HUES6 (cell line): ENCODE data around the gene CFAP92.
"Not testable (repeated sequence)": the region's sequence is repeated elsewhere in the genome, so short reads cannot be mapped to it uniquely, and the experiment has no call there.

Experiments
- H3K27ac ChIP-seq: 2 replicates; pipeline ENCODE4 v1.7.0; 2013; ENCODE audit warnings: low read depth, mild to moderate bottlenecking, low read length, inconsistent platforms
- H3K27me3 ChIP-seq: 2 replicates; pipeline ENCODE4 v1.6.1; 2013; ENCODE audit warnings: low read length; ENCODE audit not compliant: control insufficient read depth, insufficient read depth
- H3K36me3 ChIP-seq: 2 replicates; pipeline ENCODE4 v1.6.1; 2013; ENCODE audit warnings: low read length; ENCODE audit not compliant: control insufficient read depth, insufficient read depth
- H3K4me1 ChIP-seq: 2 replicates; pipeline ENCODE4 v1.6.1; 2013; ENCODE audit warnings: low read length; ENCODE audit not compliant: control insufficient read depth, insufficient read depth
- H3K4me3 ChIP-seq: 2 replicates; pipeline ENCODE4 v1.5.1; 2013; ENCODE audit warnings: low read depth, low read length
- H3K9ac ChIP-seq: one replicate; pipeline ENCODE4 v1.6.1; 2013; ENCODE audit warnings: mild to moderate bottlenecking, low read length
- H3K9me3 ChIP-seq: 2 replicates; pipeline ENCODE4 v1.6.1; 2013; ENCODE audit warnings: low read depth, low read length; ENCODE audit not compliant: control insufficient read depth, insufficient read depth

Gene CFAP92

GRCh38 chr3:128872282-128872681 is 121.6 kb downstream of the CFAP92 start:
- H3K4me3 ChIP-seq = no peak overlapping the region
- H3K9me3 ChIP-seq = no peaks in the 10 kb centered on the region
- no peak overlapping the region for H3K27ac ChIP-seq
- H3K36me3 ChIP-seq = no peaks in the 10 kb centered on the region
- H3K27me3 ChIP-seq = 0 out of 2 replicates have a peak, but pooled peaks cover 5% of the 10 kb centered on the region
- H3K9ac ChIP-seq = no peak overlapping the region
- H3K4me1 ChIP-seq = no peaks in the 10 kb centered on the region

DNA sequence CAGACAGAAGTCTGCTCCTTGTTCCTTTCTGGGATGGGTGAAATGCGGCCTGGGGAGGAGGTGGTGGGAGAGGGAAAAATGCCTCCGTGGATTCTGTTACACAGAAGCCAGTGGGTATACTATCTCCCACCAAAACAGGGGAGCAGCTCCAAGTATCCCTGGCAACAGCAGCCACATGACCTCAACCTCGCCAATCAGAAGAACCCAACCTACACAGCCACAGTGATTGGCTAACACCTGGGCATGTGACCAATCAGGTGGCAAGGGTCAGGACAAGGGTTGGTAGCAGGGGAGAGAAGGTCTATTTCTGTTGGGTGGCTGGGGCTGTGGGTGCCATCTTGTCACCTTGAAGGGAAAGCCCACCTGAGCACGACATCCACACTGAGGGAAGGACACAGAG is 123.5 kb downstream of the CFAP92 start:
- Histone ChIP-seq H3K36me3 (no peaks in the 10 kb centered on the region), H3K4me1 (no peaks in the 10 kb centered on the region), H3K9me3 (no peaks in the 10 kb centered on the region), H3K9ac (no peak overlapping the region), H3K4me3 (no peak overlapping the region), H3K27me3 (0 out of 2 replicates have a peak, but pooled peaks cover 5% of the 10 kb centered on the region), H3K27ac (no peak overlapping the region)

- H3K36me3 ChIP-seq = no peaks in the 10 kb centered on the region
- H3K27me3 ChIP-seq = no peaks in the 10 kb centered on the region
- no peak overlapping the region for H3K27ac ChIP-seq
- peaks cover 10% of the 10 kb centered on the region; the same call in 1 of the 2 replicates for H3K4me1 ChIP-seq
- H3K9me3 ChIP-seq = no peaks in the 10 kb centered on the region
- no peak overlapping the region for H3K9ac ChIP-seq
- no peak overlapping the region for H3K4me3 ChIP-seq
Measured at GRCh38 chr3:128867200-128868125, 126.4 kb downstream of the CFAP92 start.

DNA sequence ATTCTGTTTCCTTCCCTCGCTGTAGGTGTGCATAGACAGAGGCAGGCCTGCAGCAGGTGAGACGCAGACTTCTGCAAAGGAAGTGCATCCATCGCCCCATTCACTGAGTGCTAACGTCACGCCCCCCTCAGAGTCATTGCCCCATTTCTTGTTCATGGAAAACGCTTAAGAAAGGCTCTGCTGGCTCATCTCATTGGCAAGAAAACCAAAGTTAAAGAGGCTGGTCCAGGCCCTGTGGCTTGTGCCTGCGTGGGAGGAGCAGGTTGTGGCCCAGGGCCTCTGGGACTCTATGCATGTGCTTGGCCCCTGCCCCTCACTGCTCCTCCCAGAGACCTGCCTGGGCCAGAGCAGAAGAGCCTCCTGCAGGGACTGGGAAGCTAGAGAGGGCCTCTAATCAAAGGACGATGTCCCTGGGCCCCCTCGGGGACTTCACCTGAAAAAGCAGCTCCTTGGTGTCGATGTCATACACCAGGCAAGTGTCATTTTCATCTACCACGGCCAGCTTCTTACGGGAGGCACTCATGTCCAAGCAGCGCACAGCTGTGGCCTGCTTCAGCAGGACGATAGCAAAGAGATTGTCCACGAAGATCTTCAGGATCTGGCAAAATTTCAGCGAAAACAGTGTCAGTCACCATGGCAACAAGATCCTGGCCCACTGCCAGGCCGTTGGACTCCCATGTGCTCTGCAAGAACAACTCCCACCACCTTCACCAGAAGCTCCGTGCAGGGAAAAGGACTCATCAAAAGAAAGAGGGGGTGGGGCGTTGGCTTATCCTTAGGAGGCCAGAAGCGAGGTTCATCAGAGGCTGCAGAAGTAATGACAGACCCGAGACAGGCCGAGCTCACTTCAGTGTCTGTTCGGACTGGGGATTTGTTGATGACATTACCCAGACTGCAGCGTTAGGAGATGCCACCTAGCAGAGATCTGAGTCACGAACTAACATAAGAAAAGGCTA is 128.7 kb downstream of the CFAP92 start:
- not testable (repeated sequence) for H3K4me1 ChIP-seq, H3K27ac ChIP-seq, H3K36me3 ChIP-seq, H3K27me3 ChIP-seq, H3K4me3 ChIP-seq
- Histone ChIP-seq H3K9ac (peak overlapping the region; percentile 8), H3K9me3 (peaks cover 17% of the 10 kb centered on the region)

GRCh38 chr3:128864351-128864811 is 129.5 kb downstream of the CFAP92 start:
- Histone ChIP-seq H3K9ac (no peak overlapping the region), H3K36me3 (peaks cover 7% of the 10 kb centered on the region; the same call in 1 of the 2 replicates), H3K27me3 (no peaks in the 10 kb centered on the region), H3K4me3 (no peak overlapping the region), H3K27ac (no peak overlapping the region), H3K9me3 (peaks cover 25% of the 10 kb centered on the region), H3K4me1 (peaks cover 10% of the 10 kb centered on the region; the same call in 1 of the 2 replicates)

DNA sequence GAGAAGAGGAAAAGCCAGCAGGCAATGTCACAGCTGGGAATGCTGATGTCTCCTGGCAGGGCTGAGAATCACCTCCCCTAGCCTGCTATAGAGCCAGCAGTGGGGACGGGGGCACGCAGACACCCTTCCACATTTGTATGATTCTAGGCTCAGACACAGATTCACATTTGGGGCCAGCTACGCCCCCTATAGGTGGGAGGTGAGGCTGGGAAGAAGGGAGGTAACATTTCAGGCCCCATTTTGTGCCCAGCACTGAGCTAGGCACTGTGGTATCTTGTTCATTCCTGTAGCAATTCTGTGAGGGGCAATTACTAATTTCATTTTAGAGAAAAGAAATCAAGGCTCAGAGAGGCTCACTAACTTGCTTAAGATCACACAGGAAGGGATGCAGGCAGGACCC is 130.3 kb downstream of the CFAP92 start:
- Histone ChIP-seq H3K9ac (no peak overlapping the region), H3K27me3 (no peaks in the 10 kb centered on the region), H3K27ac (no peak overlapping the region), H3K4me3 (no peak overlapping the region), H3K9me3 (peaks cover 33% of the 10 kb centered on the region), H3K36me3 (peaks cover 7% of the 10 kb centered on the region; the same call in 1 of the 2 replicates), H3K4me1 (peaks cover 10% of the 10 kb centered on the region; the same call in 1 of the 2 replicates)

DNA sequence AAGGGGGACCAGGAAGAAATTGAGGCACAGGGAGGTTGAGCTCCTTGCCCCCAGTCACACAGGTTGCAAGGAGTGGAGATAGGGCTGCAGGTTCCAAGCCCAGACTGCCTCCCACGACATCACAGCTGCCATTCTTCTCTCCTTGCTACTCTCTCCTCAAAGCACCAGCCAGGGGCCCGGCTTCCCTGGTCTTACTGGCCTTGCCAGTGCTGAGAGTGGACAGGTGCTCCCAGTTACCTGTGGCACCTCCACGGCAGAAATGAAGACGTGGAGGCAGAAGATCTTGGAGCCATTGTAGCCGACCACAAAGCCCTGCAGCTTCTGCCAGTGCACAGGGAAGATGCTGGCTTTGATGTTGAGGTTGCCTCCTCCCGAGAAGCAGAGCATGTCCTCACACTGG is 132.4 kb downstream of the CFAP92 start:
- H3K27me3 ChIP-seq = no peaks in the 10 kb centered on the region
- no peak overlapping the region for H3K4me3 ChIP-seq
- no peak overlapping the region for H3K27ac ChIP-seq
- H3K9ac ChIP-seq = no peak overlapping the region
- peaks cover 7% of the 10 kb centered on the region; the same call in 1 of the 2 replicates for H3K36me3 ChIP-seq
- H3K4me1 ChIP-seq = peaks cover 10% of the 10 kb centered on the region; the same call in 1 of the 2 replicates
- H3K9me3 ChIP-seq = peaks cover 50% of the 10 kb centered on the region
